Cardiac septum (tissue), 1 donor: Measurements from ENCODE around the gene SPRYD3. TPM values are rescaled to one million over a fixed set of nuclear protein-coding genes. Genes with fewer than 3 reads are reported as not detected.
"Not testable (repeated sequence)": the region's sequence is repeated elsewhere in the genome, so short reads cannot be mapped to it uniquely, and the experiment has no call there.

Experiments used
- DNase-seq: peaks from one replicate; pipeline ENCODE4 v3.0.0-alpha.2; 2020; ENCODE audit warnings: low spot score
- intact Hi-C: fragments of 100-400 bp; cut with DNase I; formaldehyde crosslinking; loops from one replicate; pipeline ENCODE4 v1.14.0; 2022
- total RNA-seq: library from RNA; stranded (reverse); fragmentation: NEBNext Ultra II Directional; extraction: Animal tissue kit (Norgen Biotek cat#: 25700); gene quantifications from one replicate; pipeline ENCODE4 v1.2.1, GENCODE V29; 2021
- donor health status: DM: no; HTN: no; CAD: no.

Gene SPRYD3
- total RNA-seq, 1 donor from 2014 or later, result 63.5 TPM

GRCh38 chr12:53102883-53103807, 24.0 kb upstream of the SPRYD3 start, which contains the start of gene SOAT2:
TSS of gene SOAT2 (plus strand) at chr12:53103486. CDS start at chr12:53103578, 92 bp downstream.
- peak; percentile 50 for DNase-seq
- intact Hi-C loops, result no loop called here

GRCh38 chr12:53101931-53102781, 23.0 kb upstream of the SPRYD3 start:
- intact Hi-C loops, result no loop called here
- peak; percentile 71 for DNase-seq

- intact Hi-C loops, result no loop called here
- DNase-seq, result no peak
Measured at GRCh38 chr12:53101266-53101665, 22.1 kb upstream of the SPRYD3 start.

GRCh38 chr12:53100466-53101151, 21.4 kb upstream of the SPRYD3 start:
- intact Hi-C loops, result no loop called here
- DNase-seq, result peak; percentile 73

GRCh38 chr12:53099071-53099882, 20.1 kb upstream of the SPRYD3 start:
- peak; percentile 94 for DNase-seq
- intact Hi-C loops, result loop anchor here (1.0 kb wide), 1 partner anchor 33 kb away; no protein-coding TSS in a partner anchor

GRCh38 chr12:53098354-53098981, 19.3 kb upstream of the SPRYD3 start:
- peak; percentile 80 for DNase-seq
- intact Hi-C loops, result no loop called here

GRCh38 chr12:53097564-53098353, 18.6 kb upstream of the SPRYD3 start, which contains the start of gene IGFBP6:
TSS of gene IGFBP6 (plus strand) at chr12:53097667. CDS start at chr12:53097718, 51 bp downstream.
- intact Hi-C loops, result loop anchor here (2.0 kb wide), 1 partner anchor 19 kb away; the partner anchor contains the start of gene SPRYD3
- DNase-seq, result peak; percentile 81

- intact Hi-C loops, result loop anchor here (2.0 kb wide), 1 partner anchor 18 kb away; the partner anchor contains the start of gene SPRYD3
- no peak for DNase-seq
Measured at GRCh38 chr12:53097207-53097563, 18.0 kb upstream of the SPRYD3 start.

- peak; percentile 58 for DNase-seq
- intact Hi-C loops, result loop anchor here (2.0 kb wide), 1 partner anchor 18 kb away; the partner anchor contains the start of gene SPRYD3
Measured at GRCh38 chr12:53096759-53097158, 17.6 kb upstream of the SPRYD3 start.

- DNase-seq, result peak; percentile 89
- intact Hi-C loops, result loop anchor here (2.0 kb wide), 1 partner anchor 17 kb away; the partner anchor contains the start of gene SPRYD3
Measured at GRCh38 chr12:53096089-53096741, 17.0 kb upstream of the SPRYD3 start.

- peak; percentile 54 for DNase-seq
- intact Hi-C loops, result not testable (repeated sequence)
Measured at GRCh38 chr12:53095596-53095895, 16.4 kb upstream of the SPRYD3 start.

GRCh38 chr12:53094796-53095595, 15.8 kb upstream of the SPRYD3 start:
- DNase-seq, result peak; percentile 27
- intact Hi-C loops, result not testable (repeated sequence)

- peak; percentile 12 for DNase-seq
- intact Hi-C loops, result no loop called here
Measured at GRCh38 chr12:53094394-53094787, 15.2 kb upstream of the SPRYD3 start.

- DNase-seq, result peak; percentile 59
Measured at GRCh38 chr12:53093777-53094393, 14.7 kb upstream of the SPRYD3 start.

GRCh38 chr12:53091756-53092155, 12.6 kb upstream of the SPRYD3 start:
- intact Hi-C loops, result no loop called here
- DNase-seq, result peak; percentile 12

More at GRCh38 chr12:53093777-53094393, 14.7 kb upstream of the SPRYD3 start:
- intact Hi-C loops, result no loop called here

- DNase-seq, result no peak
- intact Hi-C loops, result no loop called here
Measured at GRCh38 chr12:53090554-53090953, 11.4 kb upstream of the SPRYD3 start.
